ENCODE data around the gene RMRP. TPM values are rescaled to one million over a fixed set of nuclear protein-coding genes. Genes with fewer than 3 reads are reported as not detected.

Gene RMRP
- total and polyA plus RNA-seq, 2 experiments from 2014 or later, result 15.3 to 8,626 TPM

DNA sequence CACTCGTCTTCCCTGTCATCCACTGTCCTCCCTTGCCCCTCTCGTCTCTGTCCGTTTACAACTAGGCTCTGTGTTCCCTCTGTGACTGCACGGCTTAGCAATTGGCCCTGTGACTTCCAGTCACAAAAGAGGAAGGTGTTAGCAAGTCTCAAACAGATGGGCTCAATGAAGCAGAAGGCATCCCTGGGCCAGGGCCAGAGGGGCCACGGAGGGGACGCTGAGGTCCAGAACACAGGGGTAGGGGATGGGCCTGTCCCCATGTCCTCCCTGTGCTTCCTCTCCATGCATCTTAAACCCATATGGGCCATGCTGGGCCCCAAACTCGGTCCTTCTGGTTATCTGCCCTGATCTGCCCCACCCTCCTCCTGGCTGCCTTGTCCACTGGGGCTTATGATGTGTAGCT, 39.5 kb downstream of the RMRP start, which contains the start of gene CD72:
CD72 (minus strand) TSS at position 89 of the 403 bp plus-strand sequence. CDS start 110 bp downstream, outside the sequence.
- peaks cover 14% of the 10 kb centered on the region for H3K4me1 ChIP-seq (ENCODE audit: insufficient read depth)
- Mint-ChIP-seq H3K36me3 (ENCODE audit: low read depth) (no peaks in the 10 kb centered on the region), H3K4me3 (peak within 1 kb of the TSS; percentile 78), H3K27me3 (ENCODE audit: insufficient read depth, low read depth, poor library complexity) (peaks cover 34% of the 10 kb centered on the region), H3K9me3 (no peaks in the 10 kb centered on the region), H3K4me1 (peaks cover 14% of the 10 kb centered on the region), H3K27ac (no peak within 1 kb of the TSS)
- peak within 1 kb of the TSS; percentile 100 for H2AFZ ChIP-seq
- no peak for ATAC-seq
- peaks cover 17% of the 10 kb centered on the region for H3F3A ChIP-seq (replicated peaks; ENCODE audit: low read depth)
- peak within 1 kb of the TSS; percentile 95 for H3K4me2 ChIP-seq
- H3K9me2 ChIP-seq (ENCODE audit: insufficient read depth), result no peaks in the 10 kb centered on the region
- H3K27ac ChIP-seq (ENCODE audit: low read depth), result no peak within 1 kb of the TSS
- no peaks in the 10 kb centered on the region for H4K20me1 ChIP-seq (replicated peaks; ENCODE audit: insufficient read depth)
- H3K27me3 ChIP-seq (ENCODE audit: insufficient read depth), result peaks cover 33% of the 10 kb centered on the region
- H3K36me3 ChIP-seq (ENCODE audit: insufficient read depth), result no peaks in the 10 kb centered on the region
- H3K79me2 ChIP-seq (replicated peaks; ENCODE audit: insufficient read depth), result no peaks in the 10 kb centered on the region
- TF ChIP-seq NANOG (IDR thresholded peaks at IDR 0.05; ENCODE audit: borderline replicate concordance), result no peak
- TF ChIP-seq, protein P1, sequence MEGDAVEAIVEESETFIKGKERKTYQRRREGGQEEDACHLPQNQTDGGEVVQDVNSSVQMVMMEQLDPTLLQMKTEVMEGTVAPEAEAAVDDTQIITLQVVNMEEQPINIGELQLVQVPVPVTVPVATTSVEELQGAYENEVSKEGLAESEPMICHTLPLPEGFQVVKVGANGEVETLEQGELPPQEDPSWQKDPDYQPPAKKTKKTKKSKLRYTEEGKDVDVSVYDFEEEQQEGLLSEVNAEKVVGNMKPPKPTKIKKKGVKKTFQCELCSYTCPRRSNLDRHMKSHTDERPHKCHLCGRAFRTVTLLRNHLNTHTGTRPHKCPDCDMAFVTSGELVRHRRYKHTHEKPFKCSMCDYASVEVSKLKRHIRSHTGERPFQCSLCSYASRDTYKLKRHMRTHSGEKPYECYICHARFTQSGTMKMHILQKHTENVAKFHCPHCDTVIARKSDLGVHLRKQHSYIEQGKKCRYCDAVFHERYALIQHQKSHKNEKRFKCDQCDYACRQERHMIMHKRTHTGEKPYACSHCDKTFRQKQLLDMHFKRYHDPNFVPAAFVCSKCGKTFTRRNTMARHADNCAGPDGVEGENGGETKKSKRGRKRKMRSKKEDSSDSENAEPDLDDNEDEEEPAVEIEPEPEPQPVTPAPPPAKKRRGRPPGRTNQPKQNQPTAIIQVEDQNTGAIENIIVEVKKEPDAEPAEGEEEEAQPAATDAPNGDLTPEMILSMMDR (conservative IDR thresholded peaks at IDR 0.05; ENCODE audit: low read depth in 2 of 2), result no peak
- TF ChIP-seq POLR2AphosphoS5 (IDR thresholded peaks at IDR 0.05; ENCODE audit: low read depth), result no peak
- TF ChIP-seq EZH2phosphoT487 (IDR thresholded peaks at IDR 0.05; ENCODE audit: unreplicated experiment), result no peak
- no peak for DNase-seq (ENCODE audit: low spot score)
- peak within 1 kb of the TSS; percentile 85 for H3K4me3 ChIP-seq

DNA sequence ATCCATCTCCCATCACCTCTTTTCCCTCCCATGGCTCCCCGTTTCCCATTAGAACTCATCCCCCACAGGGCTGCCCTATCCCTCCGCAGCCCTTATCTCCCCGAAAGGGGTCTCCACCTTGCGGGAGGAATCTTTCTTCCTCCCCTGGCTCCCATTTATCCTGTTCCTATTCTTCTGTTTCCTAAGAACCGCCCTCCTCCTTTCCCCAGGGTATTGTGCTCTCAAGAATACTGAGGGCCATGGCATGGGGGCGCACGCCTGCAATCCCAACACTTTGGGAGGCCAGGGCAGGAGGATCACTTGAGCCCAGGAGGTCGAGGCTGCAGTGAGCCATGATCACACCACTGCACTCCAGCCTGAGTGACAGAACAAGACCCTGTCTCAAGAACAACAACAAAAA, 40.3 kb downstream of the RMRP start:
- Mint-ChIP-seq H3K4me1 (peaks cover 14% of the 10 kb centered on the region), H3K27ac (no peak overlapping the region), H3K27me3 (ENCODE audit: insufficient read depth, low read depth, poor library complexity) (peaks cover 31% of the 10 kb centered on the region), H3K4me3 (peak overlapping the region; percentile 78), H3K9me3 (no peaks in the 10 kb centered on the region), H3K36me3 (ENCODE audit: low read depth) (no peaks in the 10 kb centered on the region)
- ATAC-seq (no peak), DNase-seq (ENCODE audit: low spot score) (peak; percentile 26)
- Histone ChIP-seq H3K4me1 (ENCODE audit: insufficient read depth) (peaks cover 14% of the 10 kb centered on the region), H3K9me2 (ENCODE audit: insufficient read depth) (no peaks in the 10 kb centered on the region), H2AFZ (peak overlapping the region; percentile 100), H3K4me3 (peak overlapping the region; percentile 85), H3F3A (replicated peaks; ENCODE audit: low read depth) (peaks cover 17% of the 10 kb centered on the region), H4K20me1 (replicated peaks; ENCODE audit: insufficient read depth) (no peaks in the 10 kb centered on the region), H3K36me3 (ENCODE audit: insufficient read depth) (no peaks in the 10 kb centered on the region), H3K79me2 (replicated peaks; ENCODE audit: insufficient read depth) (no peaks in the 10 kb centered on the region), H3K27me3 (ENCODE audit: insufficient read depth) (peaks cover 33% of the 10 kb centered on the region), H3K27ac (ENCODE audit: low read depth) (no peak overlapping the region), H3K4me2 (peak overlapping the region; percentile 95)
- TF ChIP-seq, protein P2, sequence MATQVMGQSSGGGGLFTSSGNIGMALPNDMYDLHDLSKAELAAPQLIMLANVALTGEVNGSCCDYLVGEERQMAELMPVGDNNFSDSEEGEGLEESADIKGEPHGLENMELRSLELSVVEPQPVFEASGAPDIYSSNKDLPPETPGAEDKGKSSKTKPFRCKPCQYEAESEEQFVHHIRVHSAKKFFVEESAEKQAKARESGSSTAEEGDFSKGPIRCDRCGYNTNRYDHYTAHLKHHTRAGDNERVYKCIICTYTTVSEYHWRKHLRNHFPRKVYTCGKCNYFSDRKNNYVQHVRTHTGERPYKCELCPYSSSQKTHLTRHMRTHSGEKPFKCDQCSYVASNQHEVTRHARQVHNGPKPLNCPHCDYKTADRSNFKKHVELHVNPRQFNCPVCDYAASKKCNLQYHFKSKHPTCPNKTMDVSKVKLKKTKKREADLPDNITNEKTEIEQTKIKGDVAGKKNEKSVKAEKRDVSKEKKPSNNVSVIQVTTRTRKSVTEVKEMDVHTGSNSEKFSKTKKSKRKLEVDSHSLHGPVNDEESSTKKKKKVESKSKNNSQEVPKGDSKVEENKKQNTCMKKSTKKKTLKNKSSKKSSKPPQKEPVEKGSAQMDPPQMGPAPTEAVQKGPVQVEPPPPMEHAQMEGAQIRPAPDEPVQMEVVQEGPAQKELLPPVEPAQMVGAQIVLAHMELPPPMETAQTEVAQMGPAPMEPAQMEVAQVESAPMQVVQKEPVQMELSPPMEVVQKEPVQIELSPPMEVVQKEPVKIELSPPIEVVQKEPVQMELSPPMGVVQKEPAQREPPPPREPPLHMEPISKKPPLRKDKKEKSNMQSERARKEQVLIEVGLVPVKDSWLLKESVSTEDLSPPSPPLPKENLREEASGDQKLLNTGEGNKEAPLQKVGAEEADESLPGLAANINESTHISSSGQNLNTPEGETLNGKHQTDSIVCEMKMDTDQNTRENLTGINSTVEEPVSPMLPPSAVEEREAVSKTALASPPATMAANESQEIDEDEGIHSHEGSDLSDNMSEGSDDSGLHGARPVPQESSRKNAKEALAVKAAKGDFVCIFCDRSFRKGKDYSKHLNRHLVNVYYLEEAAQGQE (IDR thresholded peaks at IDR 0.05; ENCODE audit: unreplicated experiment), result no peak
- TF ChIP-seq ZNF114 (CRISPR knock-in tag; IDR thresholded peaks at IDR 0.05) (no peak), STAT1 (IDR thresholded peaks at IDR 0.05; ENCODE audit: unreplicated experiment) (no peak)
- TF ChIP-seq, protein P1 (conservative IDR thresholded peaks at IDR 0.05; ENCODE audit: low read depth in 2 of 2), result no peak
